Heart left ventricle (tissue), 16 donors: ENCODE data around the gene KLRF1. TPM values are rescaled to one million over a fixed set of nuclear protein-coding genes. Genes with fewer than 3 reads are reported as not detected.

Source experiments
- ATAC-seq, 4 donors: fragments of 200-7000 bp; cut with Tn5 transposase; one replicate each; pipeline ENCODE4 v1.9.1; 2020 to 2022; ENCODE audit warnings: moderate library complexity in 4 of 4, mild to moderate bottlenecking in 3 of 4, moderate number of reproducible peaks in 1 of 4
- DNase-seq, 5 donors: peaks; one replicate each; pipeline ENCODE4 v3.0.0-alpha.2; 2020
- H3K27ac ChIP-seq, 12 donors: fragments of 200-600 bp; sonication (generic) in 4 of 12; one replicate each; pipeline versions ENCODE4 v1.5.0 to v1.8.0; 2016 to 2022; ENCODE audit warnings: mild to moderate bottlenecking in 2 of 12
- H3K27me3 ChIP-seq, 9 donors: fragments of 200-600 bp; sonication (generic) in 2 of 9; one replicate each; pipeline versions ENCODE4 v1.5.1 to v1.8.0; 2016 to 2022; ENCODE audit warnings: mild to moderate bottlenecking in 3 of 9
- H3K36me3 ChIP-seq, 9 donors: fragments of 200-600 bp; sonication (generic) in 2 of 9; one replicate each; pipeline versions ENCODE4 v1.5.0 to v1.8.0; 2018 to 2022; ENCODE audit warnings: mild to moderate bottlenecking in 2 of 9
- H3K4me1 ChIP-seq, 12 donors: fragments of 200-600 bp; sonication (generic) in 4 of 12; one replicate each; pipeline versions ENCODE4 v1.5.0 to v1.8.0; 2016 to 2022; ENCODE audit warnings: mild to moderate bottlenecking in 3 of 12
- H3K4me3 ChIP-seq, 12 donors: fragments of 200-600 bp; sonication (generic) in 4 of 12; one replicate each; pipeline versions ENCODE4 v1.5.0 to v1.8.0; 2017 to 2022; ENCODE audit warnings: mild to moderate bottlenecking in 9 of 12, moderate library complexity in 4 of 12
- H3K9me3 ChIP-seq, 12 donors: fragments of 200-600 bp; sonication (generic) in 4 of 12; one replicate each; pipeline versions ENCODE4 v1.5.0 to v1.8.0; 2016 to 2022; ENCODE audit warnings: mild to moderate bottlenecking in 1 of 12
- POLR2A ChIP-seq, 2 donors: fragments of 450-650 bp; IDR thresholded peaks; one replicate each; pipeline ENCODE4 v1.6.1; 2017; ENCODE audit warnings: antibody characterized with exemption in 2 of 2, mild to moderate bottlenecking in 2 of 2, moderate library complexity in 2 of 2
- WGBS, 4 donors: extraction: QIAGEN DNeasy Blood & Tissue Kit in 2 of 4; methylation state at CpG; one replicate each; pipeline versions ENCODE4 v1.1.5 to v1.1.7; 2013 to 2018; 5-methylcytosine and 5-hydroxymethylcytosine counted together
- intact Hi-C, 10 donors: fragments of 100-400 bp; cut with DNase I; formaldehyde crosslinking; loops; one replicate each; pipeline versions ENCODE4 v1.11.1 to v1.14.2; 2022
- polyA plus RNA-seq, 2 donors: library from polyadenylated mRNA; stranded (reverse); fragments of 200-250 nt; gene quantifications; one replicate each; pipeline ENCODE4 v1.2.3, GENCODE V29; 2013
- total RNA-seq, 9 donors: library from RNA; depleted of rRNA in 2 of 9; stranded (reverse); fragments of >200 nt in 2 of 9; fragmentation: NEBNext Ultra II Directional in 3 of 9; extraction: Animal tissue kit (Norgen Biotek cat#: 25700) in 3 of 9; gene quantifications; one replicate each; pipeline versions ENCODE4 v1.1.0 to v1.2.4, GENCODE V29; 2016 to 2023
- TF ChIP-seq, protein P1 (sequence below), 12 donors: fragments of 200-600 bp; sonication (generic) in 4 of 12; IDR thresholded peaks; one replicate each; pipeline versions ENCODE4 v1.5.0 to v1.8.0; 2018 to 2022; ENCODE audit warnings: antibody characterized with exemption in 12 of 12, mild to moderate bottlenecking in 5 of 12
- donor health status: ischemic (EF 13 %, LVEDD 7.1; RV severe dilation, severe dysfunction).
- donor health status: healthy with polysubstance abuse.
- donor health status: DM: no; HTN: yes; CAD: no.
- donor health status: DM: no; HTN: no; CAD: no.
- donor health status: ischemic (EF 25% LVEDD 6.9; RV normal size, moderate dysfunction).
- donor health status: ischemic (EF 25% LVEDD 5.7; RV mildly dilated, moderate dysfunction).
- donor health status: healthy.
- donor health status: DM: yes; HTN: yes; CAD: no.
- donor health status: ischemic (EF 35%, LVEDD 5.7; RV mildly dilated, moderate dysfunction).
- donor health status: nonischemic (EF 11% LVEDD 7.7; RV severe dilation, severe dysfunction).
- donor health status: DM: yes; HTN: yes; CAD: no.
- donor health status: PGD.
- donor health status: ischemic (EF 29% LVEDD 5.4; RV normal size, mild dysfunction).
- donor health status: nonischemic (EF 23%, LVEDD 6.1; RV moderate dilation, normal function).

The KLRF1 gene
- total and polyA plus RNA-seq, 11 donors: 0.08 to 1.1 (median 0.56) TPM; not detected in 2

DNA sequence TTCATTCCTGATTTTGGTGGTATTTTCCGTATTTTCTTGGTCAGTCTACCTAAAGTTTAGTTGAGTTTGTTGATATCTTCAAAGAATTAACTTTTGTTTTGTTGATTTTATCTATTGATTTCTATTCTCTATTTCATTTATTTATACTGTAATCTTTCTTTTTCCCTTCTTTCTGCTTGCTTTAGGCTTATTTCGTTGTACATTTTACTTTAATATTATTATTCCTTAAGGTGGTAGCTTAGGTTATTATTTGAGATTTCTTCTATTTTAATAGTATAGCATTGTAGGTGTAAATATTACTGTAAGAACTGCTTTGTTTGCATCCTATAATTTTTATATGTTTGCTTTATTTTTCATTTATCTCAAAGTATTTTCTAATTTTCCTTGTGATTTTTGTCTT lies 21.4 kb upstream of the KLRF1 start:
- H3K36me3 ChIP-seq: no peaks in the 10 kb centered on the region
- 92 to 97% (median 96%) methylated on average over 2 of the region's 2 CpGs for WGBS, 4 donors
- H3K4me1 ChIP-seq: peaks cover 0 to 10% (median 0%) of the 10 kb centered on the region in 12 donors
- H3K27ac ChIP-seq: no peak overlapping the region
- no peaks in the 10 kb centered on the region for H3K9me3 ChIP-seq
- peaks cover 0 to 5% (median 0%) of the 10 kb centered on the region in 9 donors for H3K27me3 ChIP-seq
- DNase-seq: no peak
- TF ChIP-seq POLR2A (IDR thresholded peaks at IDR 0.05): no peak
- TF ChIP-seq, protein P1, sequence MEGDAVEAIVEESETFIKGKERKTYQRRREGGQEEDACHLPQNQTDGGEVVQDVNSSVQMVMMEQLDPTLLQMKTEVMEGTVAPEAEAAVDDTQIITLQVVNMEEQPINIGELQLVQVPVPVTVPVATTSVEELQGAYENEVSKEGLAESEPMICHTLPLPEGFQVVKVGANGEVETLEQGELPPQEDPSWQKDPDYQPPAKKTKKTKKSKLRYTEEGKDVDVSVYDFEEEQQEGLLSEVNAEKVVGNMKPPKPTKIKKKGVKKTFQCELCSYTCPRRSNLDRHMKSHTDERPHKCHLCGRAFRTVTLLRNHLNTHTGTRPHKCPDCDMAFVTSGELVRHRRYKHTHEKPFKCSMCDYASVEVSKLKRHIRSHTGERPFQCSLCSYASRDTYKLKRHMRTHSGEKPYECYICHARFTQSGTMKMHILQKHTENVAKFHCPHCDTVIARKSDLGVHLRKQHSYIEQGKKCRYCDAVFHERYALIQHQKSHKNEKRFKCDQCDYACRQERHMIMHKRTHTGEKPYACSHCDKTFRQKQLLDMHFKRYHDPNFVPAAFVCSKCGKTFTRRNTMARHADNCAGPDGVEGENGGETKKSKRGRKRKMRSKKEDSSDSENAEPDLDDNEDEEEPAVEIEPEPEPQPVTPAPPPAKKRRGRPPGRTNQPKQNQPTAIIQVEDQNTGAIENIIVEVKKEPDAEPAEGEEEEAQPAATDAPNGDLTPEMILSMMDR (IDR thresholded peaks at IDR 0.05): no peak
- intact Hi-C loops: no loop called here
- no peak for ATAC-seq
- H3K4me3 ChIP-seq: no peak overlapping the region

DNA sequence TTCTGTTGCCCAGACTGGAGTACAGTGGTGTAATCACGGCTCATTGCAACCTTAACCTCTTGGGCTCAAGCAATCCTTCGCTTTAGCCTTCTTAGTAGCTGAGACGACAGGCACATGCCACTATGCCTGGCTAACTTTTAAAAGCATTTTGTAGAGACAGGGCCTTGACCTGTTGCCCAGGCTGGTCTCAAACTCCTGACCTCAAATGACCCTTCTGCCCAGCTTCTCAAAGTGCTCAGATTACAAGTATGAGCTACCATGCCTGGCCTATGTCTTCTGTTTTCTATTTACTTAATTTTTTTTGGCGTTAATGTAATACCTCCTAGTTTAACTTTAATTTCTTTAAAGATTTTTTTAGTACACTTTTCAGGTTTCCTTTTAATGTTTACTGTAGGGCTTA lies 20.6 kb upstream of the KLRF1 start:
- Histone ChIP-seq H3K4me3 (no peak overlapping the region), H3K27ac (no peak overlapping the region), H3K27me3 (peaks cover 0 to 6% (median 0%) of the 10 kb centered on the region in 9 donors), H3K4me1 (peaks cover 0 to 18% (median 0%) of the 10 kb centered on the region in 12 donors), H3K36me3 (no peaks in the 10 kb centered on the region), H3K9me3 (no peaks in the 10 kb centered on the region)
- DNase-seq (no peak), ATAC-seq (no peak)
- WGBS, 4 donors: 75 to 80% (median 76%) methylated on average over 4 of the region's 4 CpGs
- intact Hi-C loops: no loop called here
- no peak for TF ChIP-seq POLR2A (IDR thresholded peaks at IDR 0.05)
- TF ChIP-seq, protein P1 (IDR thresholded peaks at IDR 0.05): no peak

GRCh38 chr12:9808504-9808903 lies 18.8 kb upstream of the KLRF1 start:
- WGBS, 4 donors: 68 to 84% (median 74%) methylated on average over 3 of the region's 3 CpGs
- intact Hi-C loops: no loop called here

DNA sequence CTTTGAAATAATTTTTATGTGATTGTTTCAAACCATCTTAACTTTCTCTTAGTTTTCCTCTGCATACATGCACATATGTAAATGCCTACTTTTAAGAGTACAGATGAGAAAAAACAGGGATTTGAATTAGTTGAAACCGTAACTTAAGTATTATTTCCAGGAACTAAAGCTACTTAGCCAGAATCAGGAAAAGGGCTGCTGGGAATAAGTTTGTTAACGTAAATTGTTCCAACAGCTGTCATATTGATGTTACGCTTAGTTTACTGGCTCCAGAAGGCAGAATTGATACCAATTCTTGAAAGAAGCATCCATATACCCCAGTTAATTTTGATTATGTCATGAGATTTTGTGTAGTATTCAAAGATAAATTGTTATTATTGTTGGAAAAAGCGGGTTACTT lies 17.9 kb upstream of the KLRF1 start:
- peaks cover 0 to 18% (median 0%) of the 10 kb centered on the region in 12 donors for H3K4me1 ChIP-seq
- H3K4me3 ChIP-seq: no peak overlapping the region
- 61 to 76% (median 69%) methylated on average over 4 of the region's 4 CpGs for WGBS, 4 donors
- H3K27me3 ChIP-seq: peaks cover 0 to 17% (median 0%) of the 10 kb centered on the region in 9 donors
- no peak for DNase-seq
- TF ChIP-seq POLR2A (IDR thresholded peaks at IDR 0.05): no peak
- TF ChIP-seq, protein P1 (IDR thresholded peaks at IDR 0.05): no peak
- H3K36me3 ChIP-seq: no peaks in the 10 kb centered on the region
- H3K9me3 ChIP-seq: no peaks in the 10 kb centered on the region
- ATAC-seq: no peak
- H3K27ac ChIP-seq: no peak overlapping the region
- intact Hi-C loops: no loop called here

More at GRCh38 chr12:9808504-9808903, 18.8 kb upstream of the KLRF1 start:
- DNase-seq: no peak
- H3K4me3 ChIP-seq: no peak overlapping the region
- no peak for ATAC-seq
- no peaks in the 10 kb centered on the region for H3K9me3 ChIP-seq
- TF ChIP-seq, protein P1 (IDR thresholded peaks at IDR 0.05): no peak
- no peak for TF ChIP-seq POLR2A (IDR thresholded peaks at IDR 0.05)
- H3K27me3 ChIP-seq: peaks cover 0 to 10% (median 0%) of the 10 kb centered on the region in 9 donors
- no peaks in the 10 kb centered on the region for H3K36me3 ChIP-seq
- peaks cover 0 to 18% (median 0%) of the 10 kb centered on the region in 12 donors for H3K4me1 ChIP-seq
- no peak overlapping the region for H3K27ac ChIP-seq
